Melanocyte of skin (primary cell): Measurements from ENCODE around the gene OR1L4. TPM values are rescaled to one million over a fixed set of nuclear protein-coding genes. Genes with fewer than 3 reads are reported as not detected.

Source experiments
- total RNA-seq, 2 donors: library from RNA; depleted of rRNA; stranded (reverse); fragments of >200 nt; gene quantifications; 2 replicates each; pipeline ENCODE4 v1.2.3, GENCODE V29; 2012

Gene OR1L4
- not detected for total RNA-seq

DNA sequence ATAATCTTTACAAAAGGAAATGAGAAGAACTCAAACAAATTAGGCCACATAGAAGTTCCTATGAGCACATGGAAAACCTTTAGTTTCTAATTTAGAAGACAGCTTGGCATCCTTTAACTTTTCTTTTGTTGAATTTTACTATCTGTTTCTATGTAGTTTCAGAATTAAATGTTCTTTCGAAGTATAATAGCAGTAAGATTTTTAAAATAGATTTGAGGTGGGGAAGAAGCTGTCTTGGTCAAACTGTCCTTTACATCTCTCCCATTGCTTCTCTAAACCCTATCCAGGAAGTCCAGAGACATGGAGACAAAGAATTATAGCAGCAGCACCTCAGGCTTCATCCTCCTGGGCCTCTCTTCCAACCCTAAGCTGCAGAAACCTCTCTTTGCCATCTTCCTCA is at the start of gene OR1L4:
OR1L4 (plus strand) TSS at position 301 of the 400 bp plus-strand sequence; CDS start at position 301, 0 bp downstream.

GRCh38 chr9:122742003-122742402 is 18.2 kb downstream of the OR1L4 start, which contains the start of gene OR1L6:
TSS of gene OR1L6 (plus strand) at chr9:122742303. CDS start at chr9:122749848, 7,545 bp downstream.

Other genes starting within 250 kb of the OR1L4 start
- not detected for gene OR1J1, start 246.1 kb upstream of the OR1L4 start, total RNA-seq
- gene OR1J2, start 213.2 kb upstream of the OR1L4 start, total RNA-seq: not detected
- not detected for gene OR1J4, start 204.8 kb upstream of the OR1L4 start, total RNA-seq
- gene OR1N1, start 196.7 kb upstream of the OR1L4 start, total RNA-seq: not detected
- gene OR1N2, start 170.9 kb upstream of the OR1L4 start, total RNA-seq: not detected
- not detected for gene OR1L8, start 140.6 kb upstream of the OR1L4 start, total RNA-seq
- not detected for gene OR1Q1, start 109.3 kb upstream of the OR1L4 start, total RNA-seq
- not detected for gene OR1B1, start 66.4 kb upstream of the OR1L4 start, total RNA-seq
- not detected for gene OR1L1, start 62.3 kb upstream of the OR1L4 start, total RNA-seq
- gene OR1L3, start 48.9 kb upstream of the OR1L4 start, total RNA-seq: not detected
- not detected for gene OR1L6, start 18.3 kb downstream of the OR1L4 start, total RNA-seq
- not detected for gene OR5C1, start 64.9 kb downstream of the OR1L4 start, total RNA-seq
- gene OR1K1, start 76.1 kb downstream of the OR1L4 start, total RNA-seq: not detected
- 10 to 100 TPM; 19.6 to 25.6 TPM for gene PDCL, start 104.6 kb downstream of the OR1L4 start, total RNA-seq
- 10 to 100 TPM; 63.0 to 66.9 TPM for gene RC3H2, start 181.4 kb downstream of the OR1L4 start, total RNA-seq
- gene ZBTB6, start 189.3 kb downstream of the OR1L4 start, total RNA-seq: 10 to 100 TPM; 10.3 to 13.3 TPM
- gene ZBTB26, start 207.5 kb downstream of the OR1L4 start, total RNA-seq: 1 to 10 TPM; 3.1 to 3.7 TPM
- gene RABGAP1, start 217.0 kb downstream of the OR1L4 start, total RNA-seq: 10 to 100 TPM; 36.5 to 45.0 TPM